Gastroesophageal sphincter (tissue), 3 donors: ENCODE measurements around the gene ADGRG4.

ENCODE experiments used
- CTCF ChIP-seq, 4 experiments: fragments of 200-600 bp in 2 of 4; fragments of 450-650 bp in 2 of 4; sonication (generic) in 1 of 4; IDR thresholded peaks; one replicate each; pipeline ENCODE4 v1.5.1; 2017 to 2019; ENCODE audit warnings: antibody characterized with exemption in 4 of 4, mild to moderate bottlenecking in 2 of 4, moderate library complexity in 2 of 4
- EP300 ChIP-seq: sonication (generic); formaldehyde crosslinking; IDR thresholded peaks from one replicate; pipeline ENCODE4 v1.6.1; 2017; ENCODE audit warnings: antibody characterized with exemption, mild to moderate bottlenecking
- POLR2A ChIP-seq, 2 donors: fragments of 450-650 bp; IDR thresholded peaks; one replicate each; pipeline ENCODE4 v1.6.1; 2017; ENCODE audit warnings: antibody characterized with exemption in 2 of 2, mild to moderate bottlenecking in 2 of 2, moderate library complexity in 1 of 2
- POLR2AphosphoS5 ChIP-seq: sonication (generic); formaldehyde crosslinking; IDR thresholded peaks from one replicate; pipeline ENCODE4 v1.6.1; 2017; ENCODE audit warnings: antibody characterized with exemption

GRCh38 chrX:136328933-136329332 lies 28.2 kb downstream of the ADGRG4 start:
- no peak for TF ChIP-seq CTCF (IDR thresholded peaks at IDR 0.05)
- TF ChIP-seq POLR2A (IDR thresholded peaks at IDR 0.05), result no peak
- TF ChIP-seq POLR2AphosphoS5, result no peak
- TF ChIP-seq EP300, result no peak
